K562 treated with DMSO at 1 percent for 12 hours (cell line): Measurements from ENCODE around the gene HTRA3. TPM values are rescaled to one million over a fixed set of nuclear protein-coding genes. Genes with fewer than 3 reads are reported as not detected.

ENCODE experiments used
- total RNA-seq: library from RNA; unstranded; fragments of 300-600 nt; gene quantifications from 2 replicates; pipeline ENCODE4 v1.2.3, GENCODE V29; 2022; ENCODE audit not compliant: insufficient read depth

Gene HTRA3
- 0.80 and 1.8 TPM in 2 replicates for total RNA-seq

GRCh38 chr4:8269535-8270417 lies at the start of gene HTRA3:
TSS of gene HTRA3 (plus strand) at chr4:8269754. CDS start at chr4:8269969, 215 bp downstream.

Other genes starting within 250 kb of the HTRA3 start
- not detected in 2 replicates for gene ABLIM2, start 110.9 kb upstream of the HTRA3 start, total RNA-seq
- gene SH3TC1, start 70.5 kb upstream of the HTRA3 start, total RNA-seq, result 7.4 and 11.2 TPM in 2 replicates
- gene ACOX3, start 171.0 kb downstream of the HTRA3 start, total RNA-seq, result 11.3 and 21.4 TPM in 2 replicates
- 12.8 and 13.8 TPM in 2 replicates for gene TRMT44, start 171.0 kb downstream of the HTRA3 start, total RNA-seq